Muscle of leg (tissue), 11 donors: Measurements from ENCODE around the gene RTL5. TPM values are rescaled to one million over a fixed set of nuclear protein-coding genes. Genes with fewer than 3 reads are reported as not detected.

Experiments
- DNase-seq: peaks from one replicate; pipeline ENCODE4 v3.0.0; 2013
- H3K27ac ChIP-seq: one replicate; pipeline ENCODE4 v1.5.1; 2013; ENCODE audit warnings: mild to moderate bottlenecking, low read length, control low read depth
- H3K27me3 ChIP-seq: one replicate; pipeline ENCODE4 v1.6.1; 2013; ENCODE audit warnings: low read length; ENCODE audit not compliant: control insufficient read depth, insufficient read depth
- H3K36me3 ChIP-seq: one replicate; pipeline ENCODE4 v1.6.1; 2013; ENCODE audit warnings: low read length; ENCODE audit not compliant: control insufficient read depth, insufficient read depth
- H3K4me1 ChIP-seq: one replicate; pipeline ENCODE4 v1.6.1; 2013; ENCODE audit warnings: low read length; ENCODE audit not compliant: control insufficient read depth, insufficient read depth
- H3K4me3 ChIP-seq: one replicate; pipeline ENCODE4 v1.5.1; 2013; ENCODE audit warnings: low read length, control low read depth
- H3K9me3 ChIP-seq: replicated peaks from 2 replicates; pipeline ENCODE4 v1.6.1; 2013; ENCODE audit warnings: low read depth, low read length; ENCODE audit not compliant: control insufficient read depth
- WGBS: methylation state at CpG from one replicate; pipeline ENCODE4 v1.1.5; 2013; ENCODE audit warnings: missing lambda C conversion rate; ENCODE audit not compliant: insufficient coverage; 5-methylcytosine and 5-hydroxymethylcytosine counted together
- polyA plus RNA-seq, 8 donors: library from polyadenylated mRNA; unstranded; fragments of 120-200 nt; gene quantifications; one replicate each; pipeline versions ENCODE4 v1.2.1 to v1.2.3, GENCODE V29; 2013; ENCODE audit warnings: inconsistent platforms in 1 of 8, low replicate concordance in 1 of 8; ENCODE audit not compliant: insufficient read length in 8 of 8, insufficient read depth in 1 of 8
- total RNA-seq: library from RNA; stranded (reverse); fragments of 120-200 nt; gene quantifications from one replicate; pipeline ENCODE4 v1.2.4, GENCODE V29; 2013

RTL5 gene
- total and polyA plus RNA-seq, 9 donors: 3.6 to 16.3 (median 11.9) TPM

DNA sequence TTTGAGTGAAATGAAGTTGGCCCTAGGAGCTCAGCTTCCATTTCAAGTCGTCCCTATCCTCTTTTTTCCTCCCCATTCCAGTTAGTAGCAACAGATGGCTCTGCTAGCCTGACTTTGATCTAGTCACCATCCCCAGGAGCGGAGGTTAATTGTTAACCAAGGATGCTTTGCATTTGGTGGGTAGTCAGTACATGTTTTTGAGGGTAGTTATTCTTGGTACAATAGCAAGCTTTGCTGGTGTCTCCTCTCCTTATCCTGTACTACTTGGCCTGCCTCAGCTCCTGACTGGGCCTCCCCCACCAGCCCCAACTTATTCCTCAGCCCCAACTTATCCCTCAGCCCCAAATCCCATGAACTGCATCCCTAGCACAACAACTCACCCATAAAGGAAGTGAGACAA, 14.8 kb upstream of the RTL5 start:
- Histone ChIP-seq H3K27me3 (peaks cover 28% of the 10 kb centered on the region), H3K4me1 (peaks cover 16% of the 10 kb centered on the region), H3K36me3 (no peaks in the 10 kb centered on the region), H3K4me3 (no peak overlapping the region), H3K27ac (no peak overlapping the region), H3K9me3 (no peaks in the 10 kb centered on the region)
- DNase-seq: no peak
- WGBS: no CpG with 5 or more reads among the region's 2 CpGs

- Histone ChIP-seq H3K9me3 (no peaks in the 10 kb centered on the region), H3K27ac (no peak overlapping the region), H3K27me3 (peaks cover 36% of the 10 kb centered on the region), H3K4me1 (peaks cover 16% of the 10 kb centered on the region), H3K4me3 (no peak overlapping the region), H3K36me3 (no peaks in the 10 kb centered on the region)
- WGBS: no CpG with 5 or more reads among the region's 2 CpGs
- no peak for DNase-seq
These were observed 13.5 kb upstream of the RTL5 start for GRCh38 chrX:72145181-72145580.

DNA sequence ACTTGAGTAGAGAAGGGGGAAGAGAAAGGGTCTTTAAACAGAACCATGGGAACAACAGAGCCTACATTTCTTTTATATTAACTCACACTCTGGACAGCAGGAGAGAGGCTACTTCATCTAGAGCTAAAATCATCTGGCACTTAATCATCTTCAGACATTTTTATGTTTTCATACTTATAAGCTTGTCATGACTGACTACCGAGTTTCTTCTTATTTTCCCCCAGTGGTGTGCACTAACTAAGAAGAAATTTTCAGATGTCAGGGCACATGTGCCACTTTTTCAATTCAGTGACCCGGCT, 11.8 kb upstream of the RTL5 start:
- no CpG with 5 or more reads among the region's 2 CpGs for WGBS
- H3K9me3 ChIP-seq: no peaks in the 10 kb centered on the region
- peaks cover 50% of the 10 kb centered on the region for H3K27me3 ChIP-seq
- DNase-seq: peak; percentile 54
- peaks cover 16% of the 10 kb centered on the region for H3K4me1 ChIP-seq
- peaks cover 3% of the 10 kb centered on the region for H3K36me3 ChIP-seq
- peak overlapping the region; percentile 74 for H3K27ac ChIP-seq
- no peak overlapping the region for H3K4me3 ChIP-seq

DNA sequence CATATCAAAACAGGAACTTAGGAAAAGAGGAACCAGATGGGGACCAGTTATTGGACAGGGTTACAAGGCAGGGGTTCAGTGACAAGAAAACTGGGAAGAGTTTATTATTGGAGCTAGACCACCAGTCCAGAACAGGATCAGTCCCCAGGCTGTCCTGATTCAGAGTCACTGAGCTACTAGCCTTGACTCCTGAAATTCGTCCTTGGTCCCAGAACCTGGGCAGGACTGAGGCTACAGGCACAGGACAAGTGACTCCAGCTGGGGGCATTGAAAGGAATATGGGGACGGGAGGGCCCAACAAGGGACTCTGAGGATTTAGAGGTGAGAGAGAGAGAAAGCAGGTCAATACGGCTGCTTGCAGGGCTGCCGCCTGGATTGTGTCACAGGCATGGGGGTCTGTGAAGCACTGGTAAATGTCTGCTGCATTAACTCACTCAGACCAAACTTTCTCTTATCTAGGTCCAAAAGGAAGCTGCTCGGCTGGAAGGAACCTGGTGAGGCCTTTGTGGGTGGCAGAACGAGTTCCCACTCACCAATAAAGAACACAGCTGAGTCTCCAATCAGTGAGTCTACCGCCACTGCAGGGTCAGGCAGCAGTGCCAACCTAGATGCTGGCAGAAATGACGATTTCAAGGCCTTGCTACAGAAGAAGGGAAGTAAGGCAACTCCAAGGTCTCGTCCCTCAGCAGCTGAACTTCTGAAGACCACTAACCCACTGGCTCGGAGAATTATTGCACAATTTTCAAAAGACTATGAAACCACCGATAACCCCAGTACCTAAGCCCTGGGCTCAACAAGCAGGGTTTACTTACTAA, 11.3 kb upstream of the RTL5 start:
- Histone ChIP-seq H3K4me1 (peaks cover 16% of the 10 kb centered on the region), H3K27ac (peak overlapping the region; percentile 74), H3K27me3 (peaks cover 54% of the 10 kb centered on the region), H3K36me3 (peaks cover 4% of the 10 kb centered on the region), H3K9me3 (no peaks in the 10 kb centered on the region), H3K4me3 (no peak overlapping the region)
- no peak for DNase-seq
- WGBS: 14% methylated on average over 1 of the region's 11 CpGs

DNA sequence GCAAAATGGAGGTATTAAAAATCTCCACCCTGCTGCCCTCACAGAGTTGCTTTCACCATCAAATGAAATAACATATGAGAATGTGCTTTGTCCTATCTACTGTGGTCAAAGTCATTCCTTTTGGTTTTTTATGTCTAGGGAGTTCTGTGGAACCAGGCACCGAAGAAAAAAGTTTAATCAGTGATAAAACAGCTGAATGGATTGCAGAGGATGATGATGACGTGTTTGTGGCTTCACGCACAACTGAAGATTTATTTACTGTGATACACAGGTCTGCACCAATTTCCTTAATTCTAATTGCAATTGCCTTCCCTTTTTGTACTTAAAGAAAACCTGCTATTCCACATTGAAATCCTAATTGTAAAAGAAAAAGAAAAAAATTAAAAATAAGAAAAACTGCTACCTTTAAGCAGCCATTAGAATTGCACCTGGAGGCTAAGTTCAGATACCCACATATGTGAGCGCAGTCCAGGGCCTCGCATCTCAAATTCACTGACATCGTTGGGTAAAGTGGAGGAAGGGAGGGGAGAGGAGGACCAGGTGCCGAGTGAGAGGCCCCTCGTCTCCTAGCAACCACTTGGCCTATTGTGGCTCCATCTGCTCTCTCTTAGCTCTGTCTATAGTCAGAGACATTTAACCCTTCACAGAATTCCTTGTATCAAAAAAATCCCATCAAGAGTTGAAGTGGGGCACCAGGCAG, 10.5 kb upstream of the RTL5 start:
- peak; percentile 92 for DNase-seq

DNA sequence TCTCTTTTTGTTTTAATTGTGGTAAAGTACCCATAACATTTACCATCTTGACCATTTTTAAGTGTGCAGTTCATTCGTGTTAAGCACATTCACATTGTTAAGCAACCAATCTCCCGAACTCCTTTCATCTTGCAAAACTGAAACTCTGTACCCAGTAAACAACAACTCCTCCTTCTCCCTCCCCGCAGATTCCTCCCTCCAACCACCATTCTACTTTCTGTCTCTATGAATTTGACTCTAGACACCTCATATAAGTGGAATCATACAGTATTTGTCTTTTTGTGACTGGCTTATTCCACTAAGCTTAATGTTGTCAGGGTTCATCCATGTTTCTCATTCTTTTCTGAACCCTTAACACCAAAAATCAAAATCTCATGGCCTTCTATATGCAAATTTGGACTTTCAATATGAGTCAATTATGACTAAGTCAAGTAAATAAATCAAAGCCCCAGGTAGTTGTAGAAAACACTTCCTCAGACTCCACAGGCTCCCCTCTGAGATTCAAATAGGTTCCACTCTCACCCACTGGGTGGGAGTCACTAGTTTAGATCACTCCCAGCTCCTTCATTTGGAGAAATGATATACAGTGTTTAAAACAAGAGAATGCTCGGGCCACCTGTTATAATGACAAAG, 9.8 kb upstream of the RTL5 start:
- no peak overlapping the region for H3K27ac ChIP-seq
- no peak overlapping the region for H3K4me3 ChIP-seq
- no peaks in the 10 kb centered on the region for H3K9me3 ChIP-seq
- H3K36me3 ChIP-seq: peaks cover 4% of the 10 kb centered on the region
- peaks cover 53% of the 10 kb centered on the region for H3K27me3 ChIP-seq
- DNase-seq: no peak
- 52% methylated on average over 3 of the region's 4 CpGs for WGBS
- H3K4me1 ChIP-seq: peaks cover 16% of the 10 kb centered on the region

More for the DNA sequence above, 10.5 kb upstream of the RTL5 start:
- Histone ChIP-seq H3K27me3 (peaks cover 54% of the 10 kb centered on the region), H3K27ac (peak overlapping the region; percentile 74), H3K4me1 (peaks cover 16% of the 10 kb centered on the region), H3K36me3 (peaks cover 4% of the 10 kb centered on the region), H3K4me3 (no peak overlapping the region), H3K9me3 (no peaks in the 10 kb centered on the region)
- WGBS: no CpG with 5 or more reads among the region's 8 CpGs

GRCh38 chrX:72139538-72139937, 7.8 kb upstream of the RTL5 start:
- no peak for DNase-seq
- H3K9me3 ChIP-seq: no peaks in the 10 kb centered on the region
- no peak overlapping the region for H3K4me3 ChIP-seq
- H3K36me3 ChIP-seq: peaks cover 9% of the 10 kb centered on the region
- peaks cover 16% of the 10 kb centered on the region for H3K4me1 ChIP-seq
- H3K27ac ChIP-seq: no peak overlapping the region
- H3K27me3 ChIP-seq: peaks cover 55% of the 10 kb centered on the region
- 85% methylated on average over 8 of the region's 8 CpGs for WGBS

DNA sequence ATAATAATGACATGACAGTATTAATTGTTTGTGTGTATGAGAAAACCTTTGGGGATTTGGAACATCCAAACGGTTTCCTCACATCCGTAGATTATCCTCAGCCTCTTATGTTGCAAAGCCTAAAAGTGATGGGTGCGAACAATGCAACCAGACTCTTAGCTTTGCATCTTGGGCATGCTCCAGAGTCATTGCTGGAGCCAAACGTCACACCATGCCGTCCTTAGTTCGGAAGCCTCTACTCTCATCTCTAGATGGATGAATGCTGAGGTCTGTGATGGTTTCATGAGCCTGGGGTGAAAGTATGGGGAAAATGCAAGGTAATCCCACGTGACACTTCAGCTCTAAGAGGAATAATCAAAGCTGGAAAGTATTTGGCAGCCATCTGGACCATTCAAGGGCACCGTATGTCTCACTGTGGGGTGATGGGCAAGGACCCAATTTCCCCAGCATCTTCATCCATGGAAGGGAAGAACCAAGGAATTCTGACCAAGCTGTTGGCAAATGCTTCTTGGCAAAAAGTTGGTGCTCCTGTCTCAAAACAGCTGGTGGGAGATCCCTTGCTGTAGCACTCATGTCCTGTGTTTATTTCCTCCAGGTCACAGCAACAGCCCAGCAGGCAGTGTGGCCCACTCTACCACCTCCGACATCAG, 6.3 kb upstream of the RTL5 start:
- H3K4me3 ChIP-seq: no peak overlapping the region
- peaks cover 10% of the 10 kb centered on the region for H3K36me3 ChIP-seq
- no peak for DNase-seq
- no peaks in the 10 kb centered on the region for H3K9me3 ChIP-seq
- H3K27ac ChIP-seq: no peak overlapping the region
- peaks cover 10% of the 10 kb centered on the region for H3K4me1 ChIP-seq
- 81% methylated on average over 4 of the region's 9 CpGs for WGBS
- H3K27me3 ChIP-seq: peaks cover 61% of the 10 kb centered on the region

- no peak for DNase-seq
- Histone ChIP-seq H3K27me3 (peaks cover 70% of the 10 kb centered on the region), H3K27ac (no peak overlapping the region), H3K36me3 (peaks cover 10% of the 10 kb centered on the region), H3K4me1 (peaks cover 12% of the 10 kb centered on the region), H3K4me3 (no peak overlapping the region), H3K9me3 (no peaks in the 10 kb centered on the region)
- 67% methylated on average over 7 of the region's 11 CpGs for WGBS
These were observed 2.3 kb upstream of the RTL5 start for GRCh38 chrX:72133851-72134546.
